Tibial nerve (tissue), 4 donors: ENCODE data around the gene FIG4. TPM values are rescaled to one million over a fixed set of nuclear protein-coding genes. Genes with fewer than 3 reads are reported as not detected.

Experiments
- DNase-seq, 2 donors: peaks; one replicate each; pipeline ENCODE4 v3.0.0-alpha.2; 2019; ENCODE audit warnings: low spot score in 2 of 2
- H3K27ac ChIP-seq, 4 donors: fragments of 200-600 bp; sonication (generic) in 3 of 4; one replicate each; pipeline ENCODE4 v1.5.1; 2017 to 2019; ENCODE audit warnings: mild to moderate bottlenecking in 1 of 4
- H3K27me3 ChIP-seq, 2 donors: fragments of 200-600 bp; sonication (generic) in 1 of 2; one replicate each; pipeline versions ENCODE4 v1.5.1 to v1.6.0; 2017 to 2019
- H3K36me3 ChIP-seq, 3 donors: fragments of 200-600 bp; sonication (generic); one replicate each; pipeline ENCODE4 v1.5.1; 2018 to 2019
- H3K4me1 ChIP-seq, 4 donors: fragments of 200-600 bp; sonication (generic) in 3 of 4; one replicate each; pipeline ENCODE4 v1.5.1; 2017 to 2019
- H3K4me3 ChIP-seq, 4 donors: fragments of 200-600 bp; sonication (generic) in 3 of 4; one replicate each; pipeline ENCODE4 v1.5.1; 2017 to 2019; ENCODE audit warnings: mild to moderate bottlenecking in 1 of 4, moderate library complexity in 1 of 4
- H3K9me3 ChIP-seq, 4 donors: fragments of 200-600 bp; sonication (generic) in 3 of 4; one replicate each; pipeline ENCODE4 v1.5.1; 2017 to 2019
- EP300 ChIP-seq, 2 donors: sonication (generic); formaldehyde crosslinking; IDR thresholded peaks; one replicate each; pipeline ENCODE4 v1.6.1; 2017; ENCODE audit warnings: antibody characterized with exemption in 2 of 2, mild to moderate bottlenecking in 1 of 2
- POLR2A ChIP-seq, 2 donors: fragments of 450-650 bp; IDR thresholded peaks; one replicate each; pipeline ENCODE4 v1.6.1; 2017; ENCODE audit warnings: antibody characterized with exemption in 2 of 2, mild to moderate bottlenecking in 2 of 2, moderate library complexity in 2 of 2
- WGBS, 2 donors: methylation state at CpG; one replicate each; pipeline ENCODE4 v1.1.5; 2018; 5-methylcytosine and 5-hydroxymethylcytosine counted together
- total RNA-seq, 4 donors: library from RNA; depleted of rRNA; stranded (reverse); fragments of >200 nt; gene quantifications; one replicate each; pipeline ENCODE4 v1.1.0, GENCODE V29; 2016
- TF ChIP-seq, protein P1 (sequence below), 5 experiments: fragments of 200-600 bp in 3 of 5; fragments of 450-650 bp in 2 of 5; sonication (generic) in 3 of 5; IDR thresholded peaks; one replicate each; pipeline ENCODE4 v1.5.1; 2016 to 2019; ENCODE audit warnings: antibody characterized with exemption in 5 of 5, mild to moderate bottlenecking in 3 of 5, moderate library complexity in 2 of 5

FIG4 gene
- total RNA-seq, 4 donors from 2014 or later, result 11.4 to 42.9 (median 21.6) TPM

DNA sequence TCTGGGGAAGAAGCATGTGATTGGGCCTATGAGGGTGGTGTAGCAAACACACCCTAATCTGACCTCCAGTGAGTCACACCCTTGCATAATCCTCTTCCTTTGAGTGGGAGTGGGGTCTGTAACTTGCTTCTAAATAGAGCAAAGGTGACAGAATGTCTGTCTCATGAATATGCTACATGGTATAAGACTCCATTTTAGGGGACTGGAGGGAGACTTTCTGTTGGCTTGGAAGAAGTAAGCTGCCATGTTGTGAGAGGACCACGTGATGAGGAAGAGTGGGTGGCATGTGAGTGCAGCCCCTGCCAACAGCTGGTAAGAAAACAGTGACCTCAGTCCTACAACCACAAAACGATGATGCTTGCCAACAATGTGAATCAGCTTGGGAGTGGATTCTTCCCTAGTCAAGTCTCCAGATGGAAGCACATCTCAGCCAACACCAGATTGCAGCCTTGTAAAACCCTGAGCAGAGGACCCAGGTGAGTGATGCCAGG lies 3.8 kb upstream of the FIG4 start:
- Histone ChIP-seq H3K4me3 (no peak overlapping the region), H3K4me1 (peaks cover 0 to 22% (median 7%) of the 10 kb centered on the region in 4 donors), H3K27ac (no peak overlapping the region), H3K9me3 (no peaks in the 10 kb centered on the region), H3K36me3 (no peaks in the 10 kb centered on the region), H3K27me3 (no peaks in the 10 kb centered on the region)
- no peak for DNase-seq
- WGBS, 2 donors, result 21% methylated on average over 2 of the region's 2 CpGs
- TF ChIP-seq, protein P1, sequence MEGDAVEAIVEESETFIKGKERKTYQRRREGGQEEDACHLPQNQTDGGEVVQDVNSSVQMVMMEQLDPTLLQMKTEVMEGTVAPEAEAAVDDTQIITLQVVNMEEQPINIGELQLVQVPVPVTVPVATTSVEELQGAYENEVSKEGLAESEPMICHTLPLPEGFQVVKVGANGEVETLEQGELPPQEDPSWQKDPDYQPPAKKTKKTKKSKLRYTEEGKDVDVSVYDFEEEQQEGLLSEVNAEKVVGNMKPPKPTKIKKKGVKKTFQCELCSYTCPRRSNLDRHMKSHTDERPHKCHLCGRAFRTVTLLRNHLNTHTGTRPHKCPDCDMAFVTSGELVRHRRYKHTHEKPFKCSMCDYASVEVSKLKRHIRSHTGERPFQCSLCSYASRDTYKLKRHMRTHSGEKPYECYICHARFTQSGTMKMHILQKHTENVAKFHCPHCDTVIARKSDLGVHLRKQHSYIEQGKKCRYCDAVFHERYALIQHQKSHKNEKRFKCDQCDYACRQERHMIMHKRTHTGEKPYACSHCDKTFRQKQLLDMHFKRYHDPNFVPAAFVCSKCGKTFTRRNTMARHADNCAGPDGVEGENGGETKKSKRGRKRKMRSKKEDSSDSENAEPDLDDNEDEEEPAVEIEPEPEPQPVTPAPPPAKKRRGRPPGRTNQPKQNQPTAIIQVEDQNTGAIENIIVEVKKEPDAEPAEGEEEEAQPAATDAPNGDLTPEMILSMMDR (IDR thresholded peaks at IDR 0.05), result no peak

DNA sequence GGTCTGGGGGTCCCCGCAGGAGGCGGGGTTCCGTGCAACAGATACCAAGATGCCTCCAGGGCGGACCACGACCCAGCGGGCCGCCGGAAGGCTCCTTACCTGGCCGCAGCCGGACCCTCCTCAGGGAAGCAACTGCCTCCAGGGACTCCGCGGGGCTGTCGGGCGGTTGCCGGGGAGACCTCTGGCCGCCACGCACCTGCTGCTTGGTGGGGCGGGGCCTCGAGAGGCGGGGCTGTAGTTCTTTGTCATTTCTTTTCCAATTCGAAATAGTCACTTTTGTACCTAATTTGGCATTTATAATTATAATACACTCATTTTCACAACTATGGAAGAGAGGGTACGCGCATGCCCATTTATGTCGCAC lies 741 bp upstream of the FIG4 start:
- H3K36me3 ChIP-seq, result peaks cover 0 to 3% (median 0%) of the 10 kb centered on the region in 3 donors
- peak overlapping the region; percentile 54 to 71 (median 64) for H3K4me3 ChIP-seq
- H3K27ac ChIP-seq, result peak overlapping the region; percentile 64 to 90 (median 82)
- no peaks in the 10 kb centered on the region for H3K27me3 ChIP-seq
- DNase-seq, result peak in 1 of 2 donors; percentile 20
- TF ChIP-seq POLR2A (IDR thresholded peaks at IDR 0.05) (no peak), EP300 (IDR thresholded peaks at IDR 0.05) (no peak)
- TF ChIP-seq, protein P1 (IDR thresholded peaks at IDR 0.05), result no peak
- no peaks in the 10 kb centered on the region for H3K9me3 ChIP-seq
- peaks cover 0 to 36% (median 12%) of the 10 kb centered on the region in 4 donors for H3K4me1 ChIP-seq
- 0% methylated on average over 24 of the region's 24 CpGs for WGBS, 2 donors

GRCh38 chr6:109693111-109693510 lies 2.0 kb downstream of the FIG4 start:
- TF ChIP-seq, protein P1 (IDR thresholded peaks at IDR 0.05), result no peak
- TF ChIP-seq EP300 (IDR thresholded peaks at IDR 0.05) (no peak), POLR2A (IDR thresholded peaks at IDR 0.05) (no peak)
- Histone ChIP-seq H3K27ac (no peak overlapping the region), H3K4me3 (no peak overlapping the region), H3K4me1 (peaks cover 0 to 36% (median 12%) of the 10 kb centered on the region in 4 donors), H3K9me3 (peaks cover 0 to 5% (median 0%) of the 10 kb centered on the region in 4 donors), H3K36me3 (peaks cover 0 to 12% (median 0%) of the 10 kb centered on the region in 3 donors), H3K27me3 (no peaks in the 10 kb centered on the region)
- no peak for DNase-seq

GRCh38 chr6:109695468-109695867 lies 4.4 kb downstream of the FIG4 start:
- peaks cover 0 to 21% (median 10%) of the 10 kb centered on the region in 4 donors for H3K4me1 ChIP-seq
- 38 to 47% methylated on average over 4 of the region's 4 CpGs for WGBS, 2 donors
- H3K9me3 ChIP-seq, result peaks cover 0 to 5% (median 0%) of the 10 kb centered on the region in 4 donors
- TF ChIP-seq, protein P1 (IDR thresholded peaks at IDR 0.05), result no peak
- TF ChIP-seq EP300 (IDR thresholded peaks at IDR 0.05) (no peak), POLR2A (IDR thresholded peaks at IDR 0.05) (no peak)
- H3K27ac ChIP-seq, result no peak overlapping the region
- peaks cover 0 to 12% (median 0%) of the 10 kb centered on the region in 3 donors for H3K36me3 ChIP-seq
- no peak for DNase-seq
- H3K4me3 ChIP-seq, result no peak overlapping the region
- no peaks in the 10 kb centered on the region for H3K27me3 ChIP-seq

GRCh38 chr6:109696355-109696754 lies 5.3 kb downstream of the FIG4 start:
- Histone ChIP-seq H3K27ac (no peak overlapping the region), H3K4me3 (no peak overlapping the region), H3K9me3 (peaks cover 0 to 5% (median 0%) of the 10 kb centered on the region in 4 donors), H3K27me3 (no peaks in the 10 kb centered on the region), H3K4me1 (peaks cover 0 to 22% (median 10%) of the 10 kb centered on the region in 4 donors), H3K36me3 (peaks cover 0 to 12% (median 0%) of the 10 kb centered on the region in 3 donors)
- DNase-seq, result no peak
- WGBS, 2 donors, result 97 to 98% methylated on average over 5 of the region's 5 CpGs
- TF ChIP-seq, protein P1 (IDR thresholded peaks at IDR 0.05), result no peak
